Activated CD4-positive, alpha-beta T cell treated with anti-CD3 and anti-CD28 coated beads, Interleukin-2, amount 50 U/mL, for 16 hours (primary cell): ENCODE measurements around the gene METTL25.
"Not testable (repeated sequence)": the region's sequence is repeated elsewhere in the genome, so short reads cannot be mapped to it uniquely, and the experiment has no call there.

Source experiments
- DNase-seq: peaks from one replicate; pipeline ENCODE4 v3.0.0-alpha.2; 2020

The METTL25 gene

GRCh38 chr12:82358200-82359114, at the start of gene METTL25, which contains the start of gene CCDC59:
METTL25 (plus strand) TSS chr12:82358529; CDS start chr12:82358566, 37 bp downstream.
CCDC59 (minus strand) TSS chr12:82358387; CDS start chr12:82358376, 11 bp downstream.
- DNase-seq: peak; percentile 96

GRCh38 chr12:82314406-82314892, 43.9 kb upstream of the METTL25 start:
- no peak for DNase-seq

- no peak for DNase-seq
Observed at GRCh38 chr12:82319276-82319675, 39.1 kb upstream of the METTL25 start.

- no peak for DNase-seq
Observed at GRCh38 chr12:82325540-82326336, 32.6 kb upstream of the METTL25 start.

GRCh38 chr12:82326905-82327503, 31.3 kb upstream of the METTL25 start:
- peak; percentile 12 for DNase-seq

- DNase-seq: no peak
Observed at GRCh38 chr12:82327861-82328260, 30.5 kb upstream of the METTL25 start.

- no peak for DNase-seq
Observed at GRCh38 chr12:82329508-82329907, 28.8 kb upstream of the METTL25 start.

GRCh38 chr12:82350161-82350560, 8.2 kb upstream of the METTL25 start:
- DNase-seq: no peak

GRCh38 chr12:82351390-82351789, 6.9 kb upstream of the METTL25 start:
- no peak for DNase-seq

- no peak for DNase-seq
Observed at GRCh38 chr12:82357340-82357739, 989 bp upstream of the METTL25 start.

GRCh38 chr12:82357845-82358199, 507 bp upstream of the METTL25 start:
- DNase-seq: no peak

GRCh38 chr12:82359115-82359478, 768 bp downstream of the METTL25 start:
- no peak for DNase-seq

GRCh38 chr12:82360834-82361233, 2.5 kb downstream of the METTL25 start:
- DNase-seq: not testable (repeated sequence)

- no peak for DNase-seq
Observed at GRCh38 chr12:82361461-82361915, 3.2 kb downstream of the METTL25 start.

GRCh38 chr12:82363990-82364389, 5.7 kb downstream of the METTL25 start:
- DNase-seq: no peak

- DNase-seq: no peak
Observed at GRCh38 chr12:82366197-82366596, 7.9 kb downstream of the METTL25 start.

GRCh38 chr12:82375201-82375600, 16.9 kb downstream of the METTL25 start:
- no peak for DNase-seq

GRCh38 chr12:82378997-82379396, 20.7 kb downstream of the METTL25 start:
- no peak for DNase-seq

GRCh38 chr12:82383930-82384552, 25.7 kb downstream of the METTL25 start:
- peak; percentile 3 for DNase-seq

GRCh38 chr12:82398879-82399278, 40.5 kb downstream of the METTL25 start:
- no peak for DNase-seq

GRCh38 chr12:82400819-82401218, 42.5 kb downstream of the METTL25 start:
- DNase-seq: no peak

- DNase-seq: no peak
Observed at GRCh38 chr12:82406651-82407050, 48.3 kb downstream of the METTL25 start.

- DNase-seq: no peak
Observed at GRCh38 chr12:82407481-82407880, 49.2 kb downstream of the METTL25 start.
